HCT116 (cell line): Measurements from ENCODE around the gene CEP131. TPM values are rescaled to one million over a fixed set of nuclear protein-coding genes. Genes with fewer than 3 reads are reported as not detected.

Experiments used
- ATAC-seq: fragments of 200-7000 bp; cut with Tn5 transposase; 2 replicates; pipeline ENCODE4 v1.9.1; 2020; ENCODE audit warnings: mild to moderate bottlenecking, moderate library complexity
- BruUV-seq: library from RNA; stranded (reverse); fragments of 400-500 nt; replicated peaks from 2 replicates; lab custom pipeline; 2021; lab: Mats Ljungman, UMichigan
- CTCF ChIA-PET: fragments of 300-600 bp; sonication (Branson Sonifier 250); formaldehyde crosslinking; loops from one replicate; lab custom pipeline; 2021; ENCODE audit warnings: antibody characterized with exemption; lab: Charles Lee
- POLR2A ChIA-PET: fragments of 300-600, 350-600 bp; sonication (Branson Sonifier 250); formaldehyde crosslinking; loops from one replicate; lab custom pipeline; 2021; ENCODE audit warnings: antibody characterized with exemption; lab: Charles Lee
- RAD21 ChIA-PET, 2 experiments: fragments of 300-600 bp; sonication (Branson Sonifier 250); formaldehyde crosslinking; loops; one replicate each; lab custom pipeline; 2023; ENCODE audit warnings: low total read pairs in 2 of 2; ENCODE audit not compliant: uncharacterized antibody in 2 of 2, unreplicated experiment in 2 of 2, low non-redundant PET in 1 of 2; lab: Charles Lee
- DNase-seq: peaks from one replicate; pipeline ENCODE4 v3.0.0-alpha.2; 2010; ENCODE audit warnings: low read depth, low spot score
- H2AFZ ChIP-seq: fragments of 200-600 bp; shearing (Covaris generic), sonication (generic); 2 replicates; pipeline ENCODE4 v1.6.1; 2017; ENCODE audit warnings: low read depth, mixed run types, mixed read lengths, antibody characterized with exemption, low read length; ENCODE audit not compliant: poor library complexity, severe bottlenecking
- H3K27ac ChIP-seq: 2 replicates; pipeline ENCODE4 v1.5.1; 2012; ENCODE audit warnings: low read depth, low read length
- H3K27me3 ChIP-seq: fragments of 200-600 bp; sonication (generic); 2 replicates; pipeline ENCODE4 v1.6.1; 2016; ENCODE audit warnings: mixed run types, low read length, mixed read lengths; ENCODE audit not compliant: insufficient read depth
- H3K36me3 ChIP-seq, 2 experiments: fragments of 200-500 bp in 1 of 2; fragments of 200-600 bp in 1 of 2; sonication (Bioruptor generic) in 1 of 2; sonication (generic) in 1 of 2; 2 replicates each; pipeline versions ENCODE4 v1.5.1 to v1.6.1; 2014 to 2016; ENCODE audit warnings: low read length in 2 of 2, inconsistent platforms in 1 of 2, mixed read lengths in 1 of 2, mixed run types in 1 of 2; ENCODE audit not compliant: insufficient read depth in 2 of 2, control insufficient read depth in 1 of 2
- H3K4me1 ChIP-seq, 2 experiments: fragments of 200-600 bp in 1 of 2; sonication (generic) in 1 of 2; 2 replicates each; pipeline versions ENCODE4 v1.5.1 to v1.6.1; 2012 to 2017; ENCODE audit warnings: low read length in 2 of 2, inconsistent platforms in 1 of 2, mild to moderate bottlenecking in 1 of 2, mixed read lengths in 1 of 2, mixed run types in 1 of 2, moderate library complexity in 1 of 2; ENCODE audit not compliant: insufficient read depth in 2 of 2, control insufficient read depth in 1 of 2
- H3K4me2 ChIP-seq: fragments of 200-600 bp; sonication (generic); 2 replicates; pipeline ENCODE4 v1.6.1; 2017; ENCODE audit warnings: mixed run types, low read length, mixed read lengths
- H3K4me3 ChIP-seq, 2 experiments: fragments of 200-600 bp in 1 of 2; sonication (generic) in 1 of 2; replicated peaks in 1 of 2; 2 replicates each; pipeline ENCODE4 v1.5.1; 2011 to 2016; ENCODE audit warnings: low read length in 2 of 2, control low read depth in 1 of 2, low read depth in 1 of 2, mild to moderate bottlenecking in 1 of 2, mixed read lengths in 1 of 2, mixed run types in 1 of 2
- H3K79me2 ChIP-seq: fragments of 200-600 bp; sonication (generic); 2 replicates; pipeline ENCODE4 v1.6.1; 2017; ENCODE audit warnings: mild to moderate bottlenecking, mixed run types, low read length, moderate library complexity, mixed read lengths; ENCODE audit not compliant: insufficient read depth
- H3K9ac ChIP-seq: fragments of 200-600 bp; sonication (generic); 2 replicates; pipeline ENCODE4 v1.6.1; 2016; ENCODE audit warnings: low read length, mixed read lengths
- H3K9me2 ChIP-seq: fragments of 200-600 bp; sonication (generic), shearing (Covaris generic); 2 replicates; pipeline ENCODE4 v1.6.1; 2017; ENCODE audit warnings: mixed run types, mild to moderate bottlenecking, moderate library complexity; ENCODE audit not compliant: insufficient read depth
- H3K9me3 ChIP-seq, 2 experiments: fragments of 200-500 bp in 1 of 2; fragments of 200-600 bp in 1 of 2; sonication (Bioruptor generic) in 1 of 2; sonication (generic) in 1 of 2; 2 replicates each; pipeline ENCODE4 v1.6.1; 2014 to 2017; ENCODE audit warnings: low read length in 2 of 2, mixed read lengths in 2 of 2, inconsistent platforms in 1 of 2, low read depth in 1 of 2, mild to moderate bottlenecking in 1 of 2, mixed run types in 1 of 2, moderate library complexity in 1 of 2; ENCODE audit not compliant: control insufficient read depth in 1 of 2, insufficient read depth in 1 of 2
- H4K20me1 ChIP-seq: fragments of 200-600 bp; sonication (generic), shearing (Covaris generic); 2 replicates; pipeline ENCODE4 v1.6.1; 2017; ENCODE audit warnings: mixed run types, mild to moderate bottlenecking, moderate library complexity; ENCODE audit not compliant: insufficient read depth
- EZH2 ChIP-seq: fragments of 200-600 bp; sonication (generic); IDR thresholded peaks from 2 replicates; pipeline ENCODE4 v1.6.1; 2017; ENCODE audit warnings: antibody characterized with exemption, mixed run types
- POLR2AphosphoS5 ChIP-seq: IDR thresholded peaks from 2 replicates; pipeline ENCODE4 v1.6.1; 2011; ENCODE audit warnings: mild to moderate bottlenecking, low read depth, low read length, moderate library complexity
- RAD21 ChIP-seq: IDR thresholded peaks from 2 replicates; pipeline ENCODE4 v1.6.1; 2012; ENCODE audit warnings: low read depth, mild to moderate bottlenecking
- intact Hi-C: fragments of 100-400 bp; cut with micrococcal nuclease; formaldehyde crosslinking; loops from 2 replicates; pipeline ENCODE4 v1.10.0; 2022
- total RNA-seq: library from RNA; stranded (reverse); gene quantifications from one replicate; pipeline ENCODE4 v1.2.1, GENCODE V29; 2021; ENCODE audit not compliant: unreplicated experiment
- TF ChIP-seq, protein P1 (sequence below): IDR thresholded peaks from 2 replicates; pipeline ENCODE4 v1.6.1; 2012
- TF ChIP-seq, protein P2 (sequence below), 3 experiments: fragments of 200-600 bp in 1 of 3; sonication (generic) in 1 of 3; IDR thresholded peaks in 2 of 3; conservative IDR thresholded peaks in 1 of 3; 2 replicates each; pipeline ENCODE4 v1.5.1; 2012 to 2017; ENCODE audit warnings: low read depth in 2 of 3, low read length in 2 of 3, antibody characterized with exemption in 1 of 3, borderline replicate concordance in 1 of 3, control low read depth in 1 of 3, mild to moderate bottlenecking in 1 of 3, mixed read lengths in 1 of 3, mixed run types in 1 of 3, moderate library complexity in 1 of 3; ENCODE audit not compliant: insufficient read depth in 1 of 3

Gene CEP131
- total RNA-seq, 1 experiment from 2014 or later, result 30.2 TPM

DNA sequence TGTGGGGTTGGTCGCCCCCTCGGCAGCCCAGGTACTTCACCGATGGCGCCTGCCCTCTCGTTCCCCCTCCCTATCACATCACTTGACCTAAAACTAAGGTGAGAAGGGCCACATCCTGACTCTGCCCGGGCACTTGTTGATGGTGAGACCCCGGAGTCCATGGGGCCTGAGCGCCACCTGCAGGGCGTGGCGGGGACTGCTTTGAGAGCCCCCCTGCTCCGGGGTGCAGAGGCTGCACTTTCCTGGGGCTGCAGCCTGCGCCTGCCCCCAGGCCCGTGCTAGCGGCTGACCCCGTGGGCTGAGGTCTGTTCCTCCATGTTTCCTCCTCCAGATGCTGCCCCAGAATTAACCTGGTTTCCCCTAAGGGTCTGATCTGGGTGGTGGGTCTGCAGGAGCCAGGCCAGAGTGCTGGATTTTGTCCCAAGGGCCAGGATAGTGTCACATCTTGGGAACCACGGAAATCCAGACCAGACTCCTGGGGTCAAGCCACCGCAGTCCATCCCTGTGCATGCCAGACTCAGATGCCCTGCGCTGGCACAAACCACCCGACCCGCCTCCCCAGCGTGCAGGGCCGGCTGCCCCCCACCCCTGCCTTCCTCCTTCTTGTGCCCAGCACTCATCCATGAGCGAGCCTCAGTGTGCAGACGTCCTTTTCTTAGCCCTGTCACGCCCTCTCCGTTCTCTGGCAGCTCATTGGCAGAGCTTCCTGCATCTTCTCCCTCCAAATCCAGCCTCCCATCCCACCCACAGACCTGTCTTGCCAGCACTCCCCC is 19.1 kb upstream of the CEP131 start:
- DNase-seq, result no peak
- Histone ChIP-seq H3K36me3 (peaks cover 2 to 10% of the 10 kb centered on the region in 2 experiments; a peak in 1 of 4 replicates), H2AFZ (no peak overlapping the region)
- CTCF ChIA-PET, result interaction anchor here (1.3 kb wide), 1 partner anchor 99 kb away, joined by 4 read pairs; no protein-coding TSS in a partner anchor
- TF ChIP-seq, protein P1, sequence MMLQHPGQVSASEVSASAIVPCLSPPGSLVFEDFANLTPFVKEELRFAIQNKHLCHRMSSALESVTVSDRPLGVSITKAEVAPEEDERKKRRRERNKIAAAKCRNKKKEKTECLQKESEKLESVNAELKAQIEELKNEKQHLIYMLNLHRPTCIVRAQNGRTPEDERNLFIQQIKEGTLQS, result no peak
- TF ChIP-seq POLR2AphosphoS5 (peak; percentile 34; the same call in 1 of the 2 replicates), EZH2 (no peak), RAD21 (peak; percentile 87)
- TF ChIP-seq, protein P2, sequence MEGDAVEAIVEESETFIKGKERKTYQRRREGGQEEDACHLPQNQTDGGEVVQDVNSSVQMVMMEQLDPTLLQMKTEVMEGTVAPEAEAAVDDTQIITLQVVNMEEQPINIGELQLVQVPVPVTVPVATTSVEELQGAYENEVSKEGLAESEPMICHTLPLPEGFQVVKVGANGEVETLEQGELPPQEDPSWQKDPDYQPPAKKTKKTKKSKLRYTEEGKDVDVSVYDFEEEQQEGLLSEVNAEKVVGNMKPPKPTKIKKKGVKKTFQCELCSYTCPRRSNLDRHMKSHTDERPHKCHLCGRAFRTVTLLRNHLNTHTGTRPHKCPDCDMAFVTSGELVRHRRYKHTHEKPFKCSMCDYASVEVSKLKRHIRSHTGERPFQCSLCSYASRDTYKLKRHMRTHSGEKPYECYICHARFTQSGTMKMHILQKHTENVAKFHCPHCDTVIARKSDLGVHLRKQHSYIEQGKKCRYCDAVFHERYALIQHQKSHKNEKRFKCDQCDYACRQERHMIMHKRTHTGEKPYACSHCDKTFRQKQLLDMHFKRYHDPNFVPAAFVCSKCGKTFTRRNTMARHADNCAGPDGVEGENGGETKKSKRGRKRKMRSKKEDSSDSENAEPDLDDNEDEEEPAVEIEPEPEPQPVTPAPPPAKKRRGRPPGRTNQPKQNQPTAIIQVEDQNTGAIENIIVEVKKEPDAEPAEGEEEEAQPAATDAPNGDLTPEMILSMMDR (IDR thresholded peaks at IDR 0.05 in 2 of 3, conservative IDR thresholded peaks at IDR 0.05 in 1 of 3; ENCODE audit: borderline replicate concordance in 1 of 3, insufficient read depth in 1 of 3, low read depth in 2 of 3, low read length in 2 of 3), result peak in 2 of 3 experiments; percentile 95 to 97
- TF ChIP-seq, all 23 proteins: peak for 3
- Histone ChIP-seq H3K9ac (no peak overlapping the region), H3K27me3 (no peaks in the 10 kb centered on the region), H4K20me1 (no peaks in the 10 kb centered on the region), H3K4me1 (peaks cover 12 to 35% of the 10 kb centered on the region in 2 experiments; a peak in 3 of 4 replicates), H3K4me2 (no peak overlapping the region), H3K9me3 (no peaks in the 10 kb centered on the region), H3K27ac (peak overlapping the region; percentile 86; the same call in 1 of the 2 replicates), H3K4me3 (no peak overlapping the region), H3K9me2 (no peaks in the 10 kb centered on the region), H3K79me2 (peaks cover 50% of the 10 kb centered on the region)
- intact Hi-C loops, result loop anchor here (1.0 kb wide), 2 partner anchors 100 to 253 kb away; no protein-coding TSS in a partner anchor
- peak; percentile 20 for ATAC-seq
- ChIA-PET POLR2A (no interaction called here), RAD21 (interaction anchor here in 1 of 2 experiments (0.8 kb wide), 1 partner anchor 99 kb away, joined by 4 read pairs; no protein-coding TSS in a partner anchor)
- BruUV-seq, result no TSS peak
